Natural killer cell (primary cell): ENCODE data around the gene NSL1. TPM values are rescaled to one million over a fixed set of nuclear protein-coding genes. Genes with fewer than 3 reads are reported as not detected.

ENCODE experiments used
- ATAC-seq, 3 donors: fragments of 150-1000 bp in 2 of 3; fragments of 200-7000 bp in 1 of 3; cut with Tn5 transposase; 1 replicate in 1 of 3; 2 replicates in 2 of 3; pipeline ENCODE4 v1.10.0; 2021; ENCODE audit warnings: mild to moderate bottlenecking in 2 of 3, moderate library complexity in 2 of 3
- DNase-seq, 2 donors: peaks; one replicate each; pipeline versions ENCODE4 v3.0.0 to v3.0.0-alpha.2; 2013 to 2021; ENCODE audit warnings: mixed read lengths in 1 of 2
- H3K27ac ChIP-seq: one replicate; pipeline ENCODE4 v1.5.1; 2013; ENCODE audit warnings: mild to moderate bottlenecking, low read length
- H3K27me3 ChIP-seq: one replicate; pipeline ENCODE4 v1.6.1; 2013; ENCODE audit warnings: low read length; ENCODE audit not compliant: control insufficient read depth, insufficient read depth
- H3K36me3 ChIP-seq: one replicate; pipeline ENCODE4 v1.6.1; 2013; ENCODE audit warnings: low read length; ENCODE audit not compliant: control insufficient read depth, insufficient read depth
- H3K4me1 ChIP-seq: one replicate; pipeline ENCODE4 v1.6.1; 2013; ENCODE audit warnings: low read length; ENCODE audit not compliant: control insufficient read depth, insufficient read depth
- H3K4me3 ChIP-seq: one replicate; pipeline ENCODE4 v1.5.1; 2013; ENCODE audit warnings: low read length
- H3K9me3 ChIP-seq: one replicate; pipeline ENCODE4 v1.6.1; 2013; ENCODE audit warnings: low read length; ENCODE audit not compliant: control insufficient read depth, insufficient read depth
- H3K27ac Mint-ChIP-seq, 2 donors: one replicate each; pipeline ENCODE4 v1.8.0; 2022; ENCODE audit warnings: mild to moderate bottlenecking in 2 of 2, mixed read lengths in 2 of 2, moderate library complexity in 1 of 2
- H3K27me3 Mint-ChIP-seq, 2 donors: one replicate each; pipeline ENCODE4 v1.8.0; 2022; ENCODE audit warnings: low read depth in 2 of 2, mixed read lengths in 2 of 2
- H3K36me3 Mint-ChIP-seq: one replicate; pipeline ENCODE4 v1.8.0; 2022; ENCODE audit warnings: mixed read lengths
- H3K4me1 Mint-ChIP-seq, 2 donors: one replicate each; pipeline ENCODE4 v1.8.0; 2022; ENCODE audit warnings: mixed read lengths in 2 of 2
- H3K4me3 Mint-ChIP-seq: one replicate; pipeline ENCODE4 v1.8.0; 2022; ENCODE audit warnings: mild to moderate bottlenecking, moderate library complexity, mixed read lengths
- H3K9me3 Mint-ChIP-seq, 2 donors: one replicate each; pipeline ENCODE4 v1.8.0; 2022; ENCODE audit warnings: mixed read lengths in 2 of 2
- CTCF ChIP-seq: fragments of 200-600 bp; IDR thresholded peaks from one replicate; pipeline ENCODE4 v1.8.0; 2022; ENCODE audit warnings: antibody characterized with exemption
- WGBS: methylation state at CpG from one replicate; pipeline ENCODE4 v1.1.7; 2013; ENCODE audit warnings: missing lambda C conversion rate; ENCODE audit not compliant: insufficient coverage; 5-methylcytosine and 5-hydroxymethylcytosine counted together
- intact Hi-C: fragments of 100-400 bp; cut with micrococcal nuclease; formaldehyde crosslinking; loops from one replicate; pipeline ENCODE4 v1.14.2; 2022
- total RNA-seq, 4 donors: library from RNA; stranded (reverse); fragments of 120-200 nt in 1 of 4; gene quantifications; one replicate each; pipeline versions ENCODE4 v1.2.3 to v1.2.4, GENCODE V29; 2013 to 2022

The NSL1 gene
- total RNA-seq, 3 donors from 2014 or later (not counting 1 experiment from before 2014, with no cell fraction given) = 17.0 to 23.8 (median 23.4) TPM

DNA sequence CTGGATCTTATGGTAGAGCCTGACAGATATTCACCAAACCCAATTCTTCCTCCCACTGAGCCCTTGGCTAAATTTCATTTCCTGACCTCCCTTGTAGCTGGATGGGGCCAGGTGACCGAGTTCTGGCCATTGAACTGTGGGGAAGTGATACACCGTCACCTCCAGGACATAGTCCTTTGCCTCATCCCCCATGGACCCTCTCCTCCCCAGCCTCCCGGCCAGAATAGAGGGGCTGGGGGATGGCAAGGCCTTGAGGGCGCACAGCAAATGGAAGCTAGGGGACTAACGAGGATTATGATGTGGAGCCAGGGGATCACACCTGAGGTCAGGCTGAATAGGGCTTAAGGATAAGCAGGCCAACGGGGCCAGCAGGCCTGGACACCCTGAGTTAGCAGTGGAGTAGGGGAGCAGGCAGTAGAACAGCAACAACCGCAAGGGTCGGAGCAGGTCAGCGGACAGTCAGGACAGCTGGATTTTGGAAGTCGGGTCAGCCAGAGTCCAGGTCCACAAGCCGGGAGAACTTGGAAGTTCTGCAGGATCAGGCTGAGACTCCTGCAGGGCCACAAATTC, 107.0 kb downstream of the NSL1 start:
- H3K36me3 Mint-ChIP-seq = no peaks in the 10 kb centered on the region
- H3K27me3 Mint-ChIP-seq = peaks cover 35 to 43% of the 10 kb centered on the region in 2 donors
- no peak for DNase-seq
- 97% methylated on average over 11 of the region's 11 CpGs for WGBS
- H3K9me3 Mint-ChIP-seq = no peaks in the 10 kb centered on the region
- intact Hi-C loops = no loop called here
- Histone ChIP-seq H3K36me3 (no peaks in the 10 kb centered on the region), H3K4me1 (peaks cover 43% of the 10 kb centered on the region), H3K27me3 (peaks cover 16% of the 10 kb centered on the region), H3K9me3 (no peaks in the 10 kb centered on the region), H3K27ac (no peak overlapping the region), H3K4me3 (no peak overlapping the region)
- peaks cover 37 to 43% of the 10 kb centered on the region in 2 donors for H3K4me1 Mint-ChIP-seq
- H3K4me3 Mint-ChIP-seq = no peak overlapping the region
- peak overlapping the region in 1 of 2 donors; percentile 84 for H3K27ac Mint-ChIP-seq
- no peak for TF ChIP-seq CTCF
- ATAC-seq = no peak

GRCh38 chr1:212684076-212684475, 107.5 kb downstream of the NSL1 start:
- no peak for TF ChIP-seq CTCF
- H3K27me3 ChIP-seq = peaks cover 16% of the 10 kb centered on the region
- H3K36me3 ChIP-seq = no peaks in the 10 kb centered on the region
- peaks cover 39 to 47% of the 10 kb centered on the region in 2 donors for H3K27me3 Mint-ChIP-seq
- H3K4me1 ChIP-seq = peaks cover 44% of the 10 kb centered on the region
- ATAC-seq (no peak), DNase-seq (no peak)
- 86% methylated on average over 6 of the region's 6 CpGs for WGBS
- H3K36me3 Mint-ChIP-seq = no peaks in the 10 kb centered on the region
- no peak overlapping the region for H3K4me3 ChIP-seq
- peak overlapping the region in 1 of 2 donors; percentile 84 for H3K27ac Mint-ChIP-seq
- H3K27ac ChIP-seq = no peak overlapping the region
- no peaks in the 10 kb centered on the region for H3K9me3 ChIP-seq
- peaks cover 37 to 48% of the 10 kb centered on the region in 2 donors for H3K4me1 Mint-ChIP-seq
- peak overlapping the region; percentile 86 for H3K4me3 Mint-ChIP-seq
- no peaks in the 10 kb centered on the region for H3K9me3 Mint-ChIP-seq
- intact Hi-C loops = no loop called here

DNA sequence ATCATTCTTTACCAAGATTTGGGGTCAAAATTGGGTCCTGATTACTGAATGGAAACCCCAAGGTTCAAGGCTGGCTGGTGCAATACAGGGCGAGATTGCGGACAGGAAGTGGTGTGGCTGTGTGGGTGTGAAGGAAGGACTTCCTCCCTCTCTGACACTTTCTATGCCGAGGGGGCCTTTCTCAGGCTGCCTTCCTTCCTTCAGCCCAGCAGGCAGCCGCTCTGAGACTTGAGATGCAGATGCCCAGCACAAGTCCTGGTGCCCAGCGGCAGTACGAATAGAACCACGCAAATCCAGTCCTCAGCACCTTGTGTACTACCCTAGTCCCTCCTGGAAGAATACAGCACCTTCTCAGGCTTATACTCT, 108.2 kb downstream of the NSL1 start:
- H3K4me1 Mint-ChIP-seq = peaks cover 37 to 48% of the 10 kb centered on the region in 2 donors
- TF ChIP-seq CTCF = no peak
- WGBS = 12% methylated on average over 7 of the region's 7 CpGs
- intact Hi-C loops = no loop called here
- no peaks in the 10 kb centered on the region for H3K36me3 Mint-ChIP-seq
- Histone ChIP-seq H3K9me3 (no peaks in the 10 kb centered on the region), H3K27me3 (peaks cover 16% of the 10 kb centered on the region), H3K27ac (peak overlapping the region; percentile 38), H3K4me1 (peaks cover 52% of the 10 kb centered on the region), H3K36me3 (no peaks in the 10 kb centered on the region), H3K4me3 (no peak overlapping the region)
- H3K27me3 Mint-ChIP-seq = peaks cover 41 to 47% of the 10 kb centered on the region in 2 donors
- peak overlapping the region; percentile 86 for H3K4me3 Mint-ChIP-seq
- peak overlapping the region; percentile 84 for H3K27ac Mint-ChIP-seq
- peak; percentile 84 to 94 (median 93) for ATAC-seq
- peak; percentile 53 to 68 for DNase-seq
- no peaks in the 10 kb centered on the region for H3K9me3 Mint-ChIP-seq
